B cell (primary cell): Measurements from ENCODE around the gene TECRL. TPM values are rescaled to one million over a fixed set of nuclear protein-coding genes. Genes with fewer than 3 reads are reported as not detected.

Source experiments
- ATAC-seq: fragments of 200-7000 bp; cut with Tn5 transposase; one replicate; pipeline ENCODE4 v1.10.0; 2021; ENCODE audit warnings: low read depth, mild to moderate bottlenecking, moderate number of reproducible peaks, moderate library complexity
- CTCF ChIA-PET: fragments of 350-600 bp; sonication (Branson Sonifier 250); formaldehyde crosslinking; loops from one replicate; lab custom pipeline; 2021; ENCODE audit warnings: antibody characterized with exemption, inconsistent platforms; lab: Charles Lee
- POLR2A ChIA-PET: fragments of 350-600 bp; sonication (Branson Sonifier 250); formaldehyde crosslinking; loops from one replicate; lab custom pipeline; 2021; ENCODE audit warnings: antibody characterized with exemption; lab: Charles Lee
- DNase-seq: peaks from one replicate; pipeline ENCODE4 v3.0.0; 2013
- H2AFZ ChIP-seq: 2 replicates; pipeline ENCODE4 v1.6.1; 2012; ENCODE audit warnings: mild to moderate bottlenecking, low read depth, low read length; ENCODE audit not compliant: insufficient read depth, poor library complexity, severe bottlenecking
- H3K27ac ChIP-seq, 2 donors: 1 replicate in 1 of 2; 2 replicates in 1 of 2; pipeline ENCODE4 v1.5.1; 2012 to 2013; ENCODE audit warnings: low read length in 2 of 2, mild to moderate bottlenecking in 2 of 2, moderate library complexity in 1 of 2
- H3K27me3 ChIP-seq, 4 experiments: fragments of 200-600 bp in 1 of 4; sonication (generic) in 1 of 4; replicated peaks in 1 of 4; 1 replicate in 2 of 4; 2 replicates in 2 of 4; pipeline versions ENCODE4 v1.6.1 to v1.7.0; 2013 to 2016; ENCODE audit warnings: low read length in 3 of 4, mild to moderate bottlenecking in 2 of 4, mixed read lengths in 1 of 4, moderate library complexity in 1 of 4; ENCODE audit not compliant: insufficient read depth in 4 of 4, control insufficient read depth in 3 of 4; ENCODE audit errors: control extremely low read depth in 1 of 4
- H3K36me3 ChIP-seq, 2 experiments: replicated peaks in 1 of 2; 1 replicate in 1 of 2; 2 replicates in 1 of 2; pipeline versions ENCODE4 v1.6.1 to v1.7.1; 2013; ENCODE audit warnings: low read length in 1 of 2; ENCODE audit not compliant: insufficient read depth in 2 of 2, control insufficient read depth in 1 of 2; ENCODE audit errors: control extremely low read depth in 1 of 2, extremely low read depth in 1 of 2
- H3K4me1 ChIP-seq, 2 donors: fragments of 200-600 bp in 1 of 2; sonication (generic) in 1 of 2; 1 replicate in 1 of 2; 2 replicates in 1 of 2; pipeline versions ENCODE4 v1.5.1 to v1.6.1; 2013 to 2017; ENCODE audit warnings: low read length in 2 of 2; ENCODE audit not compliant: control insufficient read depth in 2 of 2, insufficient read depth in 2 of 2
- H3K4me2 ChIP-seq: replicated peaks from 2 replicates; pipeline ENCODE3; 2012; ENCODE audit warnings: mild to moderate bottlenecking, low read depth, low read length; ENCODE audit not compliant: poor library complexity, severe bottlenecking
- H3K4me3 ChIP-seq, 5 experiments: fragments of 200-600 bp in 1 of 5; sonication (generic) in 1 of 5; 1 replicate in 3 of 5; 2 replicates in 2 of 5; pipeline versions ENCODE4 v1.5.1 to v1.7.0; 2011 to 2016; ENCODE audit warnings: low read length in 4 of 5, mild to moderate bottlenecking in 4 of 5, low read depth in 2 of 5, control low read depth in 1 of 5, moderate library complexity in 1 of 5; ENCODE audit not compliant: insufficient read depth in 1 of 5; ENCODE audit errors: control extremely low read depth in 1 of 5, extremely low read depth in 1 of 5
- H3K79me2 ChIP-seq: fragments of 200-600 bp; sonication (generic); one replicate; pipeline ENCODE4 v1.6.0; 2016; ENCODE audit warnings: low read length; ENCODE audit not compliant: control insufficient read depth, insufficient read depth
- H3K9ac ChIP-seq: fragments of 200-600 bp; sonication (generic); 2 replicates; pipeline ENCODE4 v1.6.1; 2017; ENCODE audit warnings: mild to moderate bottlenecking, low read length, moderate library complexity
- H3K9me3 ChIP-seq, 3 donors: one replicate each; pipeline versions ENCODE4 v1.6.1 to v1.7.1; 2013; ENCODE audit warnings: low read length in 2 of 3; ENCODE audit not compliant: control insufficient read depth in 2 of 3, insufficient read depth in 1 of 3; ENCODE audit errors: control extremely low read depth in 1 of 3
- H4K20me1 ChIP-seq: 2 replicates; pipeline ENCODE4 v1.6.0; 2012; ENCODE audit warnings: mild to moderate bottlenecking, low read length; ENCODE audit not compliant: insufficient read depth, control insufficient read depth, poor library complexity, severe bottlenecking
- H3K27ac Mint-ChIP-seq: one replicate; pipeline ENCODE4 v1.8.0; 2021; ENCODE audit warnings: mixed read lengths
- H3K27me3 Mint-ChIP-seq: one replicate; pipeline ENCODE4 v1.8.0; 2021; ENCODE audit warnings: mixed read lengths
- H3K4me1 Mint-ChIP-seq: one replicate; pipeline ENCODE4 v1.8.0; 2021; ENCODE audit warnings: mixed read lengths
- H3K4me3 Mint-ChIP-seq: one replicate; pipeline ENCODE4 v1.8.0; 2021; ENCODE audit warnings: mixed read lengths
- H3K9me3 Mint-ChIP-seq: one replicate; pipeline ENCODE4 v1.8.0; 2022; ENCODE audit warnings: mixed read lengths; ENCODE audit not compliant: insufficient read depth
- EZH2 ChIP-seq: IDR thresholded peaks from 2 replicates; pipeline ENCODE4 v1.6.1; 2012; ENCODE audit warnings: borderline replicate concordance, low read depth, mild to moderate bottlenecking, moderate library complexity, low read length; ENCODE audit not compliant: insufficient read depth, poor library complexity, severe bottlenecking
- WGBS: methylation state at CpG from one replicate; pipeline ENCODE4 v1.1.5; 2013; ENCODE audit warnings: missing lambda C conversion rate; ENCODE audit not compliant: insufficient coverage; 5-methylcytosine and 5-hydroxymethylcytosine counted together
- intact Hi-C: fragments of 100-400 bp; cut with micrococcal nuclease; formaldehyde crosslinking; loops from one replicate; pipeline ENCODE4 v1.10.0; 2022
- polyA plus RNA-seq: library from polyadenylated mRNA; depleted of rRNA; stranded (reverse); fragments of >200 nt; gene quantifications from 2 replicates; pipeline ENCODE4 v1.2.3, GENCODE V29; 2012
- total RNA-seq, 2 donors: library from RNA; stranded (reverse); fragments of 120-200 nt in 1 of 2; gene quantifications; 1 replicate in 1 of 2; 2 replicates in 1 of 2; pipeline versions ENCODE4 v1.2.3 to v1.2.4, GENCODE V29; 2013 to 2022
- TF ChIP-seq, protein P1 (sequence below): fragments of 200-600 bp; IDR thresholded peaks from one replicate; pipeline ENCODE4 v1.8.0; 2022; ENCODE audit warnings: antibody characterized with exemption, mild to moderate bottlenecking

Gene TECRL
- total and polyA plus RNA-seq, 2 donors (not counting 1 experiment from before 2014, with no cell fraction given) = not detected

DNA sequence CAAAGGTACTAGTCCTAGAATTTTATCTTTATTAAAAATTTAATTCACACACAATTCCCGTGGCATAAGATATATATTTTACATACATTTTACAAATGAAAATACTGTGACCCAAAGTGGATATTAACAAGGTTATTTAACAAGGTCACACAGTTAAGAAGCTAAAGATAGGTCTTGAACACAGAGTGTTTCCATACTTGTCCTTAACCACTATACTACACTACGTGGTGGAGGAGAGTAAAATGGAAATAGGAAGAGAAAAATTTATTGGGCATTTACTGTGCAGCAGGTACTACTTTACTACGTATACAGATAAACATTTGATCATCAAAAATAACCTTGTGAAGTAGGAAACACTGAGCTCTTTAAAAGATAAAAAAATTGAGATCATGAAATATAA, 14.8 kb downstream of the TECRL start:
- H3K4me2 ChIP-seq = no peak overlapping the region
- Mint-ChIP-seq H3K27me3 (no peaks in the 10 kb centered on the region), H3K4me1 (no peaks in the 10 kb centered on the region), H3K27ac (no peak overlapping the region), H3K9me3 (peaks cover 3% of the 10 kb centered on the region), H3K4me3 (no peak overlapping the region)
- intact Hi-C loops = no loop called here
- H4K20me1 ChIP-seq = no peaks in the 10 kb centered on the region
- no peak for ATAC-seq
- H2AFZ ChIP-seq = no peak overlapping the region
- H3K27ac ChIP-seq = no peak overlapping the region
- H3K9ac ChIP-seq = no peak overlapping the region
- WGBS = no CpG with 5 or more reads among the region's 3 CpGs
- no peak for TF ChIP-seq EZH2
- TF ChIP-seq, protein P1, sequence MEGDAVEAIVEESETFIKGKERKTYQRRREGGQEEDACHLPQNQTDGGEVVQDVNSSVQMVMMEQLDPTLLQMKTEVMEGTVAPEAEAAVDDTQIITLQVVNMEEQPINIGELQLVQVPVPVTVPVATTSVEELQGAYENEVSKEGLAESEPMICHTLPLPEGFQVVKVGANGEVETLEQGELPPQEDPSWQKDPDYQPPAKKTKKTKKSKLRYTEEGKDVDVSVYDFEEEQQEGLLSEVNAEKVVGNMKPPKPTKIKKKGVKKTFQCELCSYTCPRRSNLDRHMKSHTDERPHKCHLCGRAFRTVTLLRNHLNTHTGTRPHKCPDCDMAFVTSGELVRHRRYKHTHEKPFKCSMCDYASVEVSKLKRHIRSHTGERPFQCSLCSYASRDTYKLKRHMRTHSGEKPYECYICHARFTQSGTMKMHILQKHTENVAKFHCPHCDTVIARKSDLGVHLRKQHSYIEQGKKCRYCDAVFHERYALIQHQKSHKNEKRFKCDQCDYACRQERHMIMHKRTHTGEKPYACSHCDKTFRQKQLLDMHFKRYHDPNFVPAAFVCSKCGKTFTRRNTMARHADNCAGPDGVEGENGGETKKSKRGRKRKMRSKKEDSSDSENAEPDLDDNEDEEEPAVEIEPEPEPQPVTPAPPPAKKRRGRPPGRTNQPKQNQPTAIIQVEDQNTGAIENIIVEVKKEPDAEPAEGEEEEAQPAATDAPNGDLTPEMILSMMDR = no peak
- H3K4me3 ChIP-seq = no peak overlapping the region
- H3K27me3 ChIP-seq = no peaks in the 10 kb centered on the region
- H3K79me2 ChIP-seq = no peaks in the 10 kb centered on the region
- ChIA-PET POLR2A (no interaction called here), CTCF (no interaction called here)
- DNase-seq = no peak
- H3K4me1 ChIP-seq = no peaks in the 10 kb centered on the region
- no peaks in the 10 kb centered on the region for H3K36me3 ChIP-seq
- H3K9me3 ChIP-seq = peaks cover 0 to 2% (median 0%) of the 10 kb centered on the region in 3 donors

GRCh38 chr4:64388252-64388651, 21.0 kb downstream of the TECRL start:
- H3K4me1 Mint-ChIP-seq = no peaks in the 10 kb centered on the region
- ATAC-seq (no peak), DNase-seq (no peak)
- Histone ChIP-seq H3K4me1 (no peaks in the 10 kb centered on the region), H4K20me1 (no peaks in the 10 kb centered on the region), H3K9me3 (peaks cover 0 to 11% (median 0%) of the 10 kb centered on the region in 3 donors), H3K36me3 (no peaks in the 10 kb centered on the region), H3K27me3 (no peaks in the 10 kb centered on the region), H3K79me2 (no peaks in the 10 kb centered on the region), H3K9ac (no peak overlapping the region), H3K4me3 (no peak overlapping the region), H2AFZ (no peak overlapping the region), H3K27ac (no peak overlapping the region), H3K4me2 (no peak overlapping the region)
- ChIA-PET CTCF (no interaction called here), POLR2A (no interaction called here)
- peaks cover 3% of the 10 kb centered on the region for H3K9me3 Mint-ChIP-seq
- no CpG with 5 or more reads among the region's 1 CpG for WGBS
- intact Hi-C loops = no loop called here
- TF ChIP-seq, protein P1 = no peak
- TF ChIP-seq EZH2 = no peak
- no peak overlapping the region for H3K27ac Mint-ChIP-seq
- H3K27me3 Mint-ChIP-seq = no peaks in the 10 kb centered on the region
- H3K4me3 Mint-ChIP-seq = no peak overlapping the region
